ENCODE results near the gene CDCP1.

The CDCP1 gene

DNA sequence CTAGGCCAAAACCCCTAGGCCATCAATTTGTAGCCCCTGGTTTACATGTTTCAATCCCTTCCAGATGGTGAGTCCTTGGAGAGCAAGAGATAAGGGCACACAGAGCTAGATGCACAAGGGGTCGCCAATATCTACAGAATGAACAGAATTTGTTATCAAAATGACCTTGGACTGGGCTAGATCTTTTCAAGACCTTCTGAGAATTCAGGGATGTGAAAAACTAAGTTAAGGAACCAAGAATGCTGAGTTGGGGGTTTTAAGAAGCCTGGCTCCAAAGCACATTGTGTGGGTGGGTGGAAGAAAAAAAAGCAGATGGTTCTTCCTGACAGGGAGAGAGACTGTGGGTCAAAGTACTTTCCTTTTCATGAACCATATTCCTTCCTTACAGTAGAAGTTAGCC is 10.2 kb downstream of the CDCP1 start:
- no peak for DNase-seq (ENCODE audit: low read depth)

DNA sequence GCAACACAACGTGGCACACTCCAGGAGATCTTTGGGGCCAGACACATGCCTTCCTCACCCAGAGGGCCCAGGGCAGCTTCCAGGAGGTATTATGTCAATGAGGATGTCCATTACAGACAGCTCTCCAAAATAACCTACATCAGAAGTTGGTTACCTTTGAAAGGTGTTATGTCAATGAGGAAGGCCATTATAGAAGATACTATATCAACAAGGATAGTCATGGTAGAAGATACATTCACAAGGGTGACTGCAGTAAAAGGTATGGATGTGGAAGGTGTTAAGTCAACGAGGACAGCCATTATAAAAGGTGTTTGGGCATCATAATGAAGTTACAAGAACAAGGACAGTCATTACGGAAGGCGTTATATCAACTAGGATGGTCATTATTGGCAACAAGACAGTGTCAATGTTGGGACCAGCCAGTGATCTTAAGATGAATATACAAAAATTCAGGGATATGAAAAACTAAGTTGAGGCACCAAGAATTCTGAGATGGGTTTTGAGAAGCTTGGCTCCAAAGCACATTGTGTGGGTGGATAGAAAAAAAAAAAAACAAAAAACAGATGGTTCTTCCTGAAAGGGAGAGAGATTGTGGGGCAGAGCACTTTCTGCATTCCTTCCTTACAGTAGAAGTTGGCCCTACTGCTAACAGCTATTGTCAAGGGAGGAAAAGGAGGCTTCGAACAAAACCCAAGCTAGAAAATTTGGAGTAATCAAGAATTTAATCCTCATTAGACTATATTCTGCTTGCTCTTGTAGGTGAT is 11.2 kb downstream of the CDCP1 start:
- no peak for DNase-seq (ENCODE audit: low read depth)

DNA sequence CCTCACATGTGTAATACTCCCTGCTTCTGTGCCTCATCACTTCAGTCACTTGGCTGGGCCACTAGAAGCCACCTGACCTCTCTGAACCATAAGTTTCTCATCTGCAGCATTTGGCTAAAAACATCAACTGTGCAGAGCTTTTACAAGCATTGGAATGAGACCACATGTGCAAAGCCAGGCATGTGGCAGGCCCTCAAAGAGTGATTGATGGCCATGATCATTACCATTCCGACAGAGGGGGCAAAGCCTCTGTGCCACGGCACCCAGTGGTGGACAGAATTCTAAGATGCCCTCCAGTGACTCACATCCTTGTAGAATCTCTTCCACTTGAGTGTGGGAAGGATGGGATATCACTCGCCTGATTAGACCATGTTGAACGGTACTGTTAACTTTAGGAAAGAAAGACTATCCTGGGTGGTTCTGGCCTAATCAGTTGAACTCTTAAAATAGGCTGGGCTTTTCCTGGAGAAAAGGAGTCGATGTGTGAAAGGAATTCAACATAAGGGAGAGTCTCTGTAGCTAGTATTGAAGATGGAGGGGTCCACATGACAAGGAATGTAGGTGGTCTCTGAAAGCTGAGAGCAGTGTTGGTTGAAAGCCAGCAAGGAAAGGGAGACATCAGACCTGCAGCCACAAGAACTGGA is 13.5 kb downstream of the CDCP1 start:
- DNase-seq (ENCODE audit: low read depth) = no peak

DNA sequence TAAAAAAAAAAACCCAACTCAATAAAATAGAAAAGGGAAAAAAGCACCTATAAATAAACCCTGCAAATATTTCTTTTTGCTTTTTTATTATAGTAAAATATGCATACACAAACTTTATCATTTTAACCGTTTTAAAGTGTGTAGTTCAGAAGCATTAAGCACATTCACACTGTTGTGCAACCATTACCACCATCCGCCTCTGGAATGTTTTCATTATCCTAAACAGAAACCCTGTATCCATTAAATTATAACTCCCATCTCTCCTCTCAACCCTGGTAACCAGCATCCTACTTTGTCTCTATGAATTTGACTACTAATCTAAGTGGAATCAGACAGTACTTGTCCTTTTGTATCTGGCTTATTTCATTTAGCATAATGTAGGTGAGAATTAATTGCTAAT is 15.0 kb downstream of the CDCP1 start:
- no peak for DNase-seq (ENCODE audit: low read depth)

DNA sequence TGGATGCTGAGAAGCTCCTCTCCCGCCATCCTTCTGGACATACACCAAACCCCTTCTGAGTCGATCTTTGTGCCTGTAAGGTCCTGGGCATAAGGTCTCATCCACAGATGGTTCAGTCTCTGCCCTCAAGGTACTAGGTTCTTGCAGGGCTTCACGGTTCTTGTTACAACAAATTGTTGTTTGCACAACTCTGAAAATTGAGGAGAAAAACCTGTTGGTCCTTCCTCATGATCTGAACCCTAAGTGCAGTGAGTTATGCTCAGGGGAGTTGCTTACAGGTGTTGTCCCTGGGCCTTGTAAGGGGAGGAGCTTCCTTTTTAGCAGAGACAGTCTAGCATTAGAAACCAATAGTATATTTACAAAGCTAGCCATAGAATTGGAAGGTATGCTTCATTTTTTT is 15.7 kb downstream of the CDCP1 start:
- DNase-seq (ENCODE audit: low read depth) = no peak

DNA sequence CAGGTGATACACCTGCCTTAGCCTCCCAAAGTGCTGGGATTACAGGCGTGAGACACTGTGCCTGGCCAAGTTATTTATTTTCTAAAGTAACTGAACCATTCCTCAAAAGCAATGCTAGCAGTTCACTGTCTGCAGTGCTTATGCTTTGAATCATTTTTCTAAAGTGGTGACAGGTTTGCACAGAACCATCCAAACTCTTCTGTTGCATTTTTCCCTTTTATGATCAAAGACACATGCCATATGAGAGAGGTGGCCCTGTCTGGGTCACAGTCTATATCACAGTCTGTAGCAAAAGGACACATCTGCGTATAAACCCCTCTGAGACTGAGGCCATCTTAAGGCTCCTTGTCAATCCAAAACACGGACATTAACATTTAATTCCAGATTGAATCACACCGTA is 17.2 kb downstream of the CDCP1 start:
- DNase-seq (ENCODE audit: low read depth) = no peak

DNA sequence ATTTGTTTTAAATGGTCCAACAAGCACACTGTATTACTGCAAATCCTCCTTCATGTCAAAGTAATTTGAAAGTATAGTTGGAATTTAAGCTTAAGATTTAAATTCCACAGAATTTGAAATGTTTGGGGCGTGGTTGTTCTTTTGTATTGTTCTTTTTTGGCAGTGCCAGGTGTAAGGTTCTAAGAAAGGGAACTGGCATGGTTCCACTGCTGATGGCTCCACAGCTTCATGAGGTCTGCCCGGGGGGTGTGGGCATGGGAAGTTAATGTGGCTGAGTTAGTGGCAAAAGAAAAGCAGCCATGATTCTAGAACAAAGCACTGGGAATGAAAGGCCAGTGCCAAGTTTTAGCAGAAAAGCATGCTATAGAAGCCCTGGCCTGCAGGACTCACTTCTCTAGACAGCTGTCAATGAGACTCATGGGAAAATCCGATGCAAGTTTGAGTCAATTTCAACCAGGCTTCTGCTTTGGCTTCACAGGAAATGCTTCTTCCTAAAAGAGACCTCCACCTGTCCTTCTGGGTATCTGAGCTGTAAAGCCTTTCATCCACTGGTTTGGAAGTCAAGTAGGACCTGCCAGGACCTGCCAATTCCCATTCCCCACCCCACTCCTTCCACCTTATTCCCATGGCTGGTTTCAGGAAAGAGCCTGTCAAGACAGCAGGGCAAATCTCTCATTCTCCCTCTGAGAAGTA is 18.9 kb downstream of the CDCP1 start:
- DNase-seq (ENCODE audit: low read depth) = no peak

DNA sequence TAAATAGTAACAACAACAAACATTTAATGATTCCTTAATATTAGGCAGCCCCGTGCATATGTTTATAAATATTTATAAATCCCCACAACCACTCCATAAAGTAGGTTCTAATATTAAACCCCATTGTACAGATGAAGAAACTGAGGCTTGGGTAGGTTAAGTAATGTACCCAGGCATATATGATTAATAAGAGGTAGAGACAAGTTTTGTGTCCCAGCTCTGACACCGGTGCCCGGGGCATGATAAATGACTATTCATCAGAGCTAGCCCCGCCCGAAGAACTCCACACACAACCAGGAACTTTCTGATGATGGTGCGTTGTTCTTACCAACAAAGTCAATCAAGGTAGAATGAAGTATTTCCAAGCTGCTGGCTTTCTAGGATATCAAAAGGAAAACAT is 19.4 kb downstream of the CDCP1 start:
- DNase-seq (ENCODE audit: low read depth) = no peak

DNA sequence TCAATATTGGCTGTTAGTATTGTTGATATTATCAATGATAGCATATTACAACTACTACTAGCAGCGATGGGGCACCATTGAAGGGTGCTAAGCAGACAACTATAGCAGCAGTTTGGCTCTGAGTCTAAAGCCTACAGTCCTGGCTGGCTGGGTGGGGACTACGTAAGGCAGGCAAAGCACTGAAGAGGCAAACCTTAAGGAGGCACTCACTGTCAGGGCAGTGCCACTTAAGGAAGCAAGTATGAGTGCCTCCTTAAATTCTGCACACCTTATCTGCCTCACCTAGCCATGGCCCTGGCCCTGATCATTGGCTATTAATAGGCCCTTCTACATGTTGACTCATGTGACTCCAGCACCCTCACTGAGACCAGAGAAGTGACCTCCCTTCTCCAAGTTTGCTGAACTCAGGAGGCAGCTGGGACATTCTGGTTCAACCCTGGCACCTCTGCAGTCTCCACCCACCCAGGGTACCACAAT is 20.6 kb downstream of the CDCP1 start:
- no peak for DNase-seq (ENCODE audit: low read depth)

DNA sequence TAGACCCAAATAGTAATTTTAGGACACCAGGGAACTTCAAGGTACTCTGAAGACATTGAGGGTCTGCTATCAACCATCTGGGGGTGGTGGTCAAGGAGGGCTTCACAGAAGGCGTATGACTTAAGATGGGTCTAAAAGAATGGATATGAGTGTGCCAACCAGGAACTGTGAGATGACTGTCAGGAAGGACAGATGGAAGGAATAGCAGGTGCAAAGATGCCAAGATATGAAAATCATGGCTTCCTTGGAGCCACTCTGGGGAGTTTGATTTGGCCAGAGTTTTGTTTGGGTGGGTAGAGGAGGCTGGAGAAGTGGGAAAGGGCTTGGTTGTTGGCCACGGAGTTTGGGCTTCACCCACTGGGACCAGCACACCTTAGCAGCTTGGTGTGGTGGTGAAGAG is 21.2 kb downstream of the CDCP1 start:
- no peak for DNase-seq (ENCODE audit: low read depth)

DNA sequence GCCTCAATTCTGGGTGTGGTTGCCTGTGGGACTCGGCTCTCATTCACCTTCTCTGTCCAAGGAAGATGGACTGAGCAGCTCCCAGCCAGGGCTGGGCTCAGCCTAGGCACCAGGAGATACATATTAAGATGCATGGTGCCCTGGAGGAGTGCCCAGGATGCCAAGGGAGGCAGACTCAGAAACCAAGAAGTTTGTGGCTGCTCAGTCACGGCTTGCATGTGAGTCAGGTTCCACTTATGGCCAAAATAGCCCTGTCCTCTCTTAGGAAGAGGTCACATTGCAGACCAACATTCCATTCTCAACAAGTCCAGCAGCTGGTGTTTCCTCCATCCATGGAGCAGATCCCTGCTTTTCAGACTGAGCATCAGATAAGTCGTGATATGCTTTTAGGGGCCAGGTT is 21.8 kb downstream of the CDCP1 start:
- DNase-seq (ENCODE audit: low read depth) = peak; percentile 95

DNA sequence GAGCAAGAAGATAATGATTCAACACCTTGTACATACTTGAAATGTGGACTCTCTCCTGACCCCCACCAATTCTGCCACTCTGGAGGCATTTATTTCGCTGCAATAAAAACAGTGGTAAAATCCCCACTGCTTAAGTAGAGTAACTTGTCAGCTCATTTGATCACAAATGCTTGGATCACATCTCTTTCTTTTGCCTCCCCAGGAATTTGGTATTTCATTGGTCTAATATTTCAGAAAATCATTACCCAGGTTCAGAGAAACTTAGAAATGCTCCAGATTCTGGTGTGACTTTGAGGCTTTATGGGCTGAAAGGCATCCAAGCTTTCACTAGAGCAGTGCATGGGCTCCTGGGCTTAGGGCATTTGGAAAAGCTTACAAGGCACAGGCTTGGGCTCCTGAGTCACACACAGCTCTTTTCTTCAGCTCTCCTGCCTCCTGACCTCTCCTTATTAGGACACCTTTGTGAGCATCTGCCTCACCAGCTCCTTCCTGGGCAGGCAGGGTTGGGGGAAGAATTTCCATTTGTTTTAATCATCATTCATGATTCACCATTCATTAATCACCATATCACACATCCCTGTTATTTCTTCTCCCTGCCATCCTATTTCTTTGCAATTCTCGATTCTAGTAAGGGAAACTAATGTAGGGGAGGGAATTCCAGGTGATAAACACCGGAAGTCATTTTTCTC is 22.5 kb downstream of the CDCP1 start:
- peak; percentile 90 for DNase-seq (ENCODE audit: low read depth)

DNA sequence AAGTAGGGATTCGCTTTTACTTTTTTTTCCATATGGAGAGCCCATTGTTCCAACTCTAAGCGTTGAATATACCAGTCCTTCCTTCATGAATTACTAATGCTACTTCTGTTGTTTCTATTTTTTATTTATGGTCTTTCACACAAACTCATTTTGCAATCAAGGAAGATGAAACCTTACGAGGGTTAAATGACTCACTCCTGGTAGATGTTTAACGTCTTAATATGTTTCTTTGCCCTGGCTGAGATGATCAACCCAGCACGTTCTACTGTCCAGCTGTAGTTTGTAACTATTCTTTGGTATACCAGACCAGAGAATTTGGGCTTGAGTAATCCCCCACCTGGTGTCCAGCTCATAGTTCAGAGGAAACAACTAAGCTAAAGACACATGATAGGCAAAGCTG is 23.1 kb downstream of the CDCP1 start:
- peak; percentile 99 for DNase-seq (ENCODE audit: low read depth)

DNA sequence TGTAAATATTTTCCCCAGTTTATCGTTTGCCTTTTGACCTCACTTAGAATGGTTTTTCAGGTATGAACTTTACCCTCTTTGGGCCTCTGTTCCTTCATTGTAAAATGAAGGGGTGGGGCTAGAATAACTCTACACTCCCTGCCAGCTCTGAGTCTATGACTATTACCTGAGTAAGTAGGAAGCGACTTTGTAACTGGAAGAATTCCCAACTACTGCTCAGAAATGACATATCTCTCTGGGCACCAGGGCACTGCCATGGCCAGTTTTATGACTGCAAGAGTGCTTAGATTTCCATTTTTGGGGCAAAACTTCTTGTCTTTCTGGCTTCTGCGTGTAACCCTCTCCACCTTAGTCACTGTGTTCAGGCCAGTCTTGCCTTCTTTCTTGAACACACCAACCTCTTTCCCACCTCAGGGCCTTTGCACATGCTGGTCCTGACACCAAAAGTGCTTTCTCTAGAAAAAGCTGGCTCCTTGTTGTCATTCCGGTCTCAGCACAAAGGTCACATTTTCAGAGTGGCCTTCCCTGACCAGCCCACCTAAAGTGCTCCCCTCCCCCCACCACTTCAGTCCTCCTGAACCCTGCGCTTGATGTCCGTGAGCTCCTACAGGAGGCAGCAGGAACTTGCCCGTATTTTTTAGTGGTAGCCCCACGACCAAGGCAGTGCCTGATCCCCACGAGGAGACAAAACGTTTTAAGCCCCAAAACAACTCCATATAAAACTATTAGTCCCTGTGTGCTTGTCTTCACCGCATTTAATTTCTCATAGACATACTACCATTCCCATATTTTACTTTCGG is 25.6 kb downstream of the CDCP1 start:
- no peak for DNase-seq (ENCODE audit: low read depth)

DNA sequence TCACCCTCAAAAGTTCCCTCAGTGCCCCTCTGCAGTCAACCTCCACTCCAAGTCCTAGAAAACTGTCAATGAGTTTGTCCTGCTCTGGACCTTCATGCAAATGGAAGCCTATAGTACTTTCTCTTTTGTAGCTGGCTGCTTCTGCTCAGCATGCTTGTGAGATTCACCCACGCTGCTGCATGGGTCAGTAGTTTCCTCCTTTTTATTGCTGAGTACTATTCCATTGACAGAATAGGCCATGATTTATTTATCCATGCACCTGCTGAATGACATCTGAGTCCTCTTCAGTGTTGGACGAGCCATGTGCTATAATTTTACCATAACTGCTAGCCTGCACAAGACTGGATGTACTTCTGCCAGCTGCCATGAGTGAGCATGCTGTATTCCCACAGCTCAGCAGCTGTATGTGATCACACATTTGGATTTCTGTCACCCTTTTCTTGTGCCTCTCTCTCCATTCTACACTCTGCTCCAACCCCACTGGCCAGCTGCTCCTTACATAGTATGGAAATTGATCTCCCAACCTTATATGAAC is 26.3 kb downstream of the CDCP1 start:
- no peak for DNase-seq (ENCODE audit: low read depth)

DNA sequence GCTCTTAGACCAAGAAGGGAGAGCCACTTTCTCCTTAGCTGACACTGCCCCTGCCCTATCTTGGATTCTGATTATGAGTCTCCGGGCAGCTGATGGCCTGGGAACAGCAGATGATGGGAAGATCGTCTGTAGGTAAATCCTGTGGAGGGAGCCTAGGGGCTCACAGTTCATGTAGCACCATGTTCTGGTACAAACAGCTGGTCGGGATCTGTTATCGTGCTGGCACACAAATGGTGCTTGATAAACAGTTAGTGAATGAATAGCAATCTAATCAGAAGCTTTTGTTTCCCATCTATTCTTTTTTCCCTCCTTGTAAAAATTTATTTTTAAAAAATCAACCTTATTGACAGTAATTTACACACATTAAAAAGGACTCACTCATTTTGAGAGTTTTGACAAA is 26.8 kb downstream of the CDCP1 start:
- DNase-seq (ENCODE audit: low read depth) = no peak

DNA sequence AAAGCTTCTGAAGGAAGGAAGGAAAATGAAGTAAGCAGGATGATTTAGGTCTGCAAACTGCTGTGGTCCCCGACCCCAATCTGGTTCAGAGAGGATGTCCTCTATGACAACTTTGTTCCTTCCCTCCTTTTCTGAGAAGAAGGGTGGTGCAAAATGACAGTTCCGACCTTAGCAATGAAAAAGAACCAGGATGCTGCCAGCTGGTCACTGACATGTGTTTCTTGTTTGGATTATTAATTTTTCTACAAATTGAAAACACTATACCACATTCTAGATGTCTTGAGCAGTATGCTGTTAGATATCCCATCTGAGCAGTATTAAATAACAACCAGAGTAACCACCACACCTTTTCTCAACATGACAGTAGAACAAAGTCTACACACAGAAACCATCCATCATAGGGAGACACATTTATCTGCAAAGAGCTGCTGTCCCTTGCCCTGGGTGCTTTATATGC is 27.5 kb downstream of the CDCP1 start:
- no peak for DNase-seq (ENCODE audit: low read depth)

DNA sequence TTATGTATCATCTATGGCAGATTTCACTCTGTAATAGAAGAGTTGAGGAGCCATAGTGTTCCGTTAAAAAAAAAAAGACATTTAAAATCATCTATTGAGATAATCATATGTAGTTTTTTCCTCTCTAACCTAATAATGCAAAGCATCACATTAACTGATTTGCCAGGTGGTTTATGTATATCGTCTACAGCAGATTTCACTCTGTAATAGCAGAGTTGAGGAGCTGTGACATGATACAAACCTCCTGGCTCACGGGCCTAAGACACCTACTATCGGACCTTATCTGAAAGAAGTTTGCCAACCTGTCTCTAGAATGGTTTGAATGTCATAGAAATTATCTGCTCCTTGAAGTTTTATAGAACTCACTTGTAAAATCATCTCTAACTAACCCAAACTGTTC is 29.8 kb downstream of the CDCP1 start:
- DNase-seq (ENCODE audit: low read depth) = no peak

DNA sequence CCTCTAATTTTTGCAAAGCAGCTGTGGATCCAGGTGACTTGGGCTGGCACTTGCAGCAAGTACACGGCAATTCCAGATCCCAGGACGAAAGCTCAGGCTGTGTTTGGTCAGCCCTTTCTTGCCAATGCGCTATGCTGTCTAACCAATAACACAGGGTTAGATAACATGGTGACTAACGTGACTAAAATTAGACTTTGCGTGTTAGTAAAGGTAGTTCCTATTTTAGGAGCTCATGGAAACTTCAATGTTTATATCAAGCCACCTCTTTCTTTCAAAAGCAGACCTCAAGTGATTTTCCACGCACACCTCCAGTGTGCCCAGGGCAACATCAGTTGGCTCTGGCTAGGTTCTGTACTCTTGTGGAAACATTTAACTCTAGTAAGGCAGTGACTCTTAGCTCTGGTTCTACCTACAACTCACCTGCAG is 32.5 kb downstream of the CDCP1 start:
- DNase-seq (ENCODE audit: low read depth) = no peak

DNA sequence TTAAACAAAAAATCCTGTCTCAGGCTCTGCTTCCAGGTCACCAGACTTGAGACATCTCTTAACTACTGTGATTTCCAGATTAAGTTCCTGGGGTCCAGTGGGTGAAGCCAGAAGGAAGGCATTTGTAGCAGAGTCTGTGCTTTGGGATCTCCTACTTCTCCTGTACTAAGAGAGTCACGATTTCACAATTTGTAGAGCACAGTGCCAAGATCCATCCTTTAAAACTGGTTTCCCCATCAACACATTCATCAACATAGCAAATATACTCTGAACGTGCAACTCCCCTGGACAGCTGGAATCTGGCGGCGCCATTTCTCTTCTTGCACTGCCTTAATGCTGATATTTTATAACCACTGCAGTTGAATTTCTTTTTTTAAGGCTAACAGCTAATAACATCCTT is 33.2 kb downstream of the CDCP1 start:
- no peak for DNase-seq (ENCODE audit: low read depth)

DNA sequence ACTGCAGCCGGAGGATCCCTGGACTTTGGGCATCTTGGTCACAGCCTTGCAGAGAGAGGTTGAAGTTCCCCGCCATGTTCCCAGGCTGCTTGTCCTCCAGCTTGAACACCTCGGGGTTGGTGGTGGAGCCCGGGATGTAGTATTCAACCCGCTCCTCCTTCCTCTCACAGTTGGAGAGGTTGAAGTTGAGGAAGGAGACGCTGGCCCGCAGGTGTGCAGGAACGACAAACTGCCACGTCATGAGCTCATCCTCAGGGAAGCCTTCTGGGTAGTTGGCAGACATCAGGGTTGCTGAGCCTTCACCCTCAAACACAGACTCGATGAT is 35.7 kb downstream of the CDCP1 start:
- DNase-seq (ENCODE audit: low read depth) = no peak
